ENCODE data around the gene ZDHHC12. TPM values are rescaled to one million over a fixed set of nuclear protein-coding genes. Genes with fewer than 3 reads are reported as not detected.

Gene ZDHHC12
- total and polyA plus RNA-seq, 2 of the 13 experiments (the other 11 are each of a cell fraction or from before 2014, with no cell fraction given), result 25.4 to 28.0 TPM

DNA sequence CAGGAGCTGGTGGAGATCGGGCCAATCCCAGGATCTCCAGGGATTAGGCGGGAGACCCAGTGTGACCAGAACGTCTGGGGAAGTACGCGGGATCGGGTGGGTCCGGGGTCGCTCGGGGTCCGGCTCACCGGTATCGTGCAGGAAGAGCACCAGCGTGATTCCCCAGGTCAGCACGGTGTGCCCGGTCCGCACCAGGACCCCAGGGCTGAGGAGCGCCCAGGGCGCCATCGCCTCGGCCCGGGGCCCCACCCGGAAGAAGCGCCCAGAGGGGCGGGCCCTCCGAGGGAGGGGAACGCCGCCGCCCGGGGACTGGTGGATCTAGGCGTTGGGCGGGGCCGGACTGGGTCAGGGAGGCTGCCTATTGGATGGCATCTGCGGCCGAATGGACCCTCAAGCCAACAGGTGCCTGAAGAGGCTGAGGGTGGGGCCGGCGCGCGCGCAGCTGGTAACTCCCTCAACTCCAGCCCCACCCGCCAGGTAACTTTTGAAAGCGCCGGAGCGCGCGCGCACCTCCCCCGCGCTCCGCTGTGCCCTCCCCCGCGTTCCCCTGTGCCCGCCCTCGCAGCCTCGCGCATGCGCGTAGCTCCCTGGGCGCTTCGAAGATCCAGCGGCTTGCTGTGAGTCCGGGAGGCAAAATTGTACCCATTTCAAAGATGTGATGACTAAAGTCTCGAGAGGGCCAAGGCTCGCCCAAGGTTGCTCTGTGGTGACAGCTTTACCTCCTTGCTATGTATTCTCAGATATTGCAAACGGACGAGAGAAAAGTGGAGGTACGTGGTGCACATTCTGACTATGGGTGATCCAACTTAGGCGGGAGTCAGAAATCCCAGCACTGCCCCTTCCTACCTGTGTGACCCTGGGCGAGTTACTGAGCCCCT lies at the start of gene ZDHHC12 (continued):
- TF ChIP-seq DZIP1 (CRISPR knock-in tag; IDR thresholded peaks at IDR 0.05) (0 out of 2 replicates have a peak, but pooled peaks have one; percentile 5), POLR2A (IDR thresholded peaks at IDR 0.05; ENCODE audit: insufficient read depth in 1 of 2, low read depth in 2 of 2, low read length in 2 of 2) (peak; percentile 78 to 95), HMG20A (CRISPR knock-in tag; IDR thresholded peaks at IDR 0.05; ENCODE audit: borderline replicate concordance) (no peak), KAT8 (CRISPR knock-in tag; IDR thresholded peaks at IDR 0.05) (peak; percentile 90), ZFP91 (CRISPR knock-in tag; IDR thresholded peaks at IDR 0.05; ENCODE audit: borderline replicate concordance) (peak; percentile 82), NFYC (CRISPR knock-in tag; IDR thresholded peaks at IDR 0.05) (peak; percentile 92), MNT (IDR thresholded peaks at IDR 0.05) (peak; percentile 12; the same call in 1 of the 2 replicates), TRIM24 (CRISPR knock-in tag; IDR thresholded peaks at IDR 0.05) (no peak), ZBTB4 (CRISPR knock-in tag; IDR thresholded peaks at IDR 0.05; ENCODE audit: borderline replicate concordance) (no peak), HOXA7 (CRISPR knock-in tag; IDR thresholded peaks at IDR 0.05) (no peak), ATF4 (CRISPR knock-in tag; IDR thresholded peaks at IDR 0.05) (0 out of 4 replicates have a peak, but pooled peaks of 1 of the 2 experiments have one; percentile 18), CBX5 (CRISPR knock-in tag; IDR thresholded peaks at IDR 0.05; ENCODE audit: borderline replicate concordance) (peak; percentile 43; the same call in 1 of the 2 replicates), SP1 (IDR thresholded peaks at IDR 0.05) (peak; percentile 57; the same call in 1 of the 2 replicates), SP1 (CRISPR knock-in tag; IDR thresholded peaks at IDR 0.05) (peak; percentile 95), ZBTB20 (CRISPR knock-in tag; IDR thresholded peaks at IDR 0.05; ENCODE audit: borderline replicate concordance, low read depth) (no peak), KLF16 (CRISPR knock-in tag; IDR thresholded peaks at IDR 0.05) (peak in 1 of 2 experiments; percentile 48; a peak in 1 of 4 replicates)

Data from HepG2 (cell line).